Stimulated activated CD4-positive, alpha-beta T cell treated with anti-CD3 and anti-CD28 coated beads, Interleukin-2, amount 100 ng/mL, for 48 hours (primary cell): Measurements from ENCODE around the gene B4GALT7.
"Not testable (repeated sequence)": the region's sequence is repeated elsewhere in the genome, so short reads cannot be mapped to it uniquely, and the experiment has no call there.

Experiments
- DNase-seq, 2 donors: peaks; one replicate each; pipeline ENCODE4 v3.0.0-alpha.2; 2020

B4GALT7 gene

GRCh38 chr5:177599731-177600507, at the start of gene B4GALT7:
B4GALT7 (plus strand) TSS chr5:177600132; CDS start chr5:177600211, 79 bp downstream.
- peak; percentile 86 to 95 for DNase-seq

- DNase-seq, result no peak
Observed at GRCh38 chr5:177552839-177553455, 47.0 kb upstream of the B4GALT7 start.

GRCh38 chr5:177553671-177554429, 46.1 kb upstream of the B4GALT7 start:
- peak; percentile 34 to 40 for DNase-seq

- peak; percentile 93 to 94 for DNase-seq
Observed at GRCh38 chr5:177554474-177555111, 45.3 kb upstream of the B4GALT7 start, which contains the start of gene FAM193B. FAM193B (minus strand) TSS chr5:177554563; CDS start chr5:177554458, 105 bp downstream.

GRCh38 chr5:177555228-177555627, 44.7 kb upstream of the B4GALT7 start:
- no peak for DNase-seq

GRCh38 chr5:177555665-177556064, 44.3 kb upstream of the B4GALT7 start:
- DNase-seq, result no peak

GRCh38 chr5:177557041-177557647, 42.8 kb upstream of the B4GALT7 start:
- no peak for DNase-seq

- no peak for DNase-seq
Observed at GRCh38 chr5:177557796-177558195, 42.1 kb upstream of the B4GALT7 start.

GRCh38 chr5:177559446-177559941, 40.4 kb upstream of the B4GALT7 start:
- DNase-seq, result not testable (repeated sequence)

GRCh38 chr5:177565046-177565445, 34.9 kb upstream of the B4GALT7 start:
- no peak for DNase-seq

- DNase-seq, result no peak
Observed at GRCh38 chr5:177568326-177568725, 31.6 kb upstream of the B4GALT7 start.

- DNase-seq, result no peak
Observed at GRCh38 chr5:177569894-177570293, 30.0 kb upstream of the B4GALT7 start.

GRCh38 chr5:177575488-177575887, 24.4 kb upstream of the B4GALT7 start:
- no peak for DNase-seq

- no peak for DNase-seq
Observed at GRCh38 chr5:177576169-177576568, 23.8 kb upstream of the B4GALT7 start.

GRCh38 chr5:177578316-177578715, 21.6 kb upstream of the B4GALT7 start:
- DNase-seq, result no peak

GRCh38 chr5:177588413-177588909, 11.5 kb upstream of the B4GALT7 start:
- DNase-seq, result no peak

- DNase-seq, result no peak
Observed at GRCh38 chr5:177590406-177590805, 9.5 kb upstream of the B4GALT7 start.

- DNase-seq, result no peak
Observed at GRCh38 chr5:177591690-177592009, 8.3 kb upstream of the B4GALT7 start.

- DNase-seq, result peak; percentile 82 to 89
Observed at GRCh38 chr5:177592010-177592834, 7.7 kb upstream of the B4GALT7 start, which contains the start of gene TMED9. TMED9 (plus strand) TSS chr5:177592203; CDS start chr5:177592215, 12 bp downstream.

- DNase-seq, result no peak
Observed at GRCh38 chr5:177592905-177593304, 7.0 kb upstream of the B4GALT7 start.

- no peak for DNase-seq
Observed at GRCh38 chr5:177593511-177593910, 6.4 kb upstream of the B4GALT7 start.
